Stimulated activated CD8-positive, alpha-beta memory T cell treated with anti-CD3 and anti-CD28 coated beads, Interleukin-12 subunit alpha, Interleukin-12 subunit beta, amount 100 ng/mL, for 24 hours (primary cell): ENCODE measurements around the gene CNN3.

Source experiments
- DNase-seq: peaks from one replicate; pipeline ENCODE4 v3.0.0-alpha.2; 2020; ENCODE audit errors: extremely low read depth

The CNN3 gene

GRCh38 chr1:94926915-94927404, at the start of gene CNN3:
Gene CNN3, minus strand, starts transcription at chr1:94927110. Its CDS starts 216 bp downstream, at chr1:94926894.
- peak; percentile 33 for DNase-seq

- DNase-seq: no peak
These were observed 47.9 kb upstream of the CNN3 start for GRCh38 chr1:94974824-94975223.

- no peak for DNase-seq
These were observed 47.3 kb upstream of the CNN3 start for GRCh38 chr1:94974241-94974640.

- no peak for DNase-seq
These were observed 46.5 kb upstream of the CNN3 start for GRCh38 chr1:94973309-94973922.

- DNase-seq: no peak
These were observed 44.6 kb upstream of the CNN3 start for GRCh38 chr1:94971491-94971924.

- DNase-seq: no peak
These were observed 43.9 kb upstream of the CNN3 start for GRCh38 chr1:94970783-94971182.

GRCh38 chr1:94969137-94969536, 42.2 kb upstream of the CNN3 start:
- no peak for DNase-seq

- no peak for DNase-seq
These were observed 39.1 kb upstream of the CNN3 start for GRCh38 chr1:94966033-94966432.

- no peak for DNase-seq
These were observed 37.0 kb upstream of the CNN3 start for GRCh38 chr1:94963864-94964263.

GRCh38 chr1:94962409-94963265, 35.7 kb upstream of the CNN3 start:
- DNase-seq: no peak

- DNase-seq: no peak
These were observed 35.1 kb upstream of the CNN3 start for GRCh38 chr1:94961988-94962387.

GRCh38 chr1:94961582-94961981, 34.7 kb upstream of the CNN3 start:
- DNase-seq: no peak

- DNase-seq: no peak
These were observed 31.2 kb upstream of the CNN3 start for GRCh38 chr1:94958081-94958480.

GRCh38 chr1:94955767-94956632, 29.1 kb upstream of the CNN3 start:
- DNase-seq: no peak

- no peak for DNase-seq
These were observed 27.6 kb upstream of the CNN3 start for GRCh38 chr1:94954263-94955220.

GRCh38 chr1:94953746-94954145, 26.8 kb upstream of the CNN3 start:
- DNase-seq: no peak

GRCh38 chr1:94953107-94953506, 26.2 kb upstream of the CNN3 start:
- DNase-seq: no peak

GRCh38 chr1:94952539-94952938, 25.6 kb upstream of the CNN3 start:
- no peak for DNase-seq

GRCh38 chr1:94951509-94952208, 24.7 kb upstream of the CNN3 start:
- no peak for DNase-seq

GRCh38 chr1:94951046-94951445, 24.1 kb upstream of the CNN3 start:
- no peak for DNase-seq
